Fibroblast of mammary gland (primary cell): ENCODE results near the gene DLL3.

Experiments
- DNase-seq: peaks from one replicate; pipeline ENCODE4 v3.0.0-alpha.2; 2010; ENCODE audit warnings: low read depth
- H3K4me3 ChIP-seq: 2 replicates; pipeline ENCODE4 v1.5.1; 2011; ENCODE audit warnings: low read depth, mild to moderate bottlenecking, low read length, moderate library complexity; ENCODE audit not compliant: control insufficient read depth
- CTCF ChIP-seq: conservative IDR thresholded peaks from 2 replicates; pipeline ENCODE4 v1.5.1; 2011; ENCODE audit warnings: low read depth, low read length, inconsistent platforms; ENCODE audit not compliant: control insufficient read depth, insufficient read depth

Gene DLL3

DNA sequence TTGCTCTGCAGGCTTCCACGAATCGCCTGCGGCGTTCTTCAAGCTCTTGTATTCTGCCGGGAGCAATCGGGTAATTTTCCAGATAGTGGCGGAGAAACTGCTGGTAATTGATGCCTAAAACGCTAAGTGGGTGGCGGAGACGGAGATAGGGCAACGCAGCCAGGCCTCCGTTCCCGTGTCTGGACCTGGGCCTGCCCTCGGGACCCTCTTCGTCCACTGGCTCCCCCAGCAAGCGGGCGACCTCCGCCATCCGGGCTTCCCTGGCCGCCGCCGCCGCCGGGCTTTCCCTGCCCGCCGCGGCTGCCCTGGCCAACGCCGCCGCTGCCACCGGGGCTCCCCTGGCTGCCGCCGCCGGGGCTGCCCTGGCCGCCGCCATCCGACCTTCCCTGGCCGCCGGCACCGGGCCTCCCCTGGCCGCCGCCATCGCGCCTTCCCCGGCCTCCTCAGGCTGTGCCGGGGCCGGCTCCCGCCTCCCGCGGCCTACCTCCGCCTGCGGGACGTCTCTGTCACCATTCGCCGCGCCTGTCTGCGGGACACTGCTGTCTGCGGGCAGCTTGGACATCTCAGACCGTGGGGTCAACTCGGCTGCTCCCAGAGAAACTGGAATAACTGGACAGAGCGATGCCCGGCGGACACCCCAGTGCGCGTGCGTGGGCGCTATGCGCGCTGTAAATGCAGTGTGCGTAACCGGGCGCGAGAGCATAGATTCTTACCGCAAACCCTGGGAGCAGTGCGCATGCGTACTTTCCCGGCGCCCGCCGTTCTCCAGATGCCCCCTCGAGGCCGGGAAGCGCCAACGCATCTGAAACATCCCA, 41.0 kb downstream of the DLL3 start, which contains the start of gene EID2:
TSS of gene EID2 (minus strand) at position 644 of the 815 bp plus-strand sequence. CDS start at position 562, 82 bp downstream.
- H3K4me3 ChIP-seq = peak within 1 kb of the TSS; percentile 84
- DNase-seq = peak; percentile 92
- peak; percentile 73 for TF ChIP-seq CTCF

DNA sequence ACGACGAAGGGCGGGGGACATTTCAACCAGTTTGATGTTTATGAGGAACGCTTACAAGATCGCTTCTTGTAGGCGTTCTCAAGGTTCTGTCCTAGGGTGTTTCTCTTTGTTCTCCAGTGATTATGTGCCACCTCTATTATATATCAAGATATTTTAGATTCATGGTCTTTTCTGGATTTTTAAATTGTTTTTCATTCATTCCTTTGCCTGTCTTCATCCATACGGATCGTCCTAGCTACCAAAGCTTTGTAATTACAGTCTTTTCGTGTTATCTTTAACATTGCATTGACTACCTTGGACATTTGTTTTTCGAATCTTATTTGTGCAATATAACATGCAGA, 41.6 kb downstream of the DLL3 start:
- TF ChIP-seq CTCF = no peak
- DNase-seq = no peak
- peak overlapping the region; percentile 84 for H3K4me3 ChIP-seq

GRCh38 chr19:39542206-39542605, 43.5 kb downstream of the DLL3 start:
- no peak for DNase-seq
- H3K4me3 ChIP-seq = no peak overlapping the region
- no peak for TF ChIP-seq CTCF

- no peak for DNase-seq
- H3K4me3 ChIP-seq = no peak overlapping the region
- no peak for TF ChIP-seq CTCF
These were observed 44.7 kb downstream of the DLL3 start for GRCh38 chr19:39543477-39543857.

DNA sequence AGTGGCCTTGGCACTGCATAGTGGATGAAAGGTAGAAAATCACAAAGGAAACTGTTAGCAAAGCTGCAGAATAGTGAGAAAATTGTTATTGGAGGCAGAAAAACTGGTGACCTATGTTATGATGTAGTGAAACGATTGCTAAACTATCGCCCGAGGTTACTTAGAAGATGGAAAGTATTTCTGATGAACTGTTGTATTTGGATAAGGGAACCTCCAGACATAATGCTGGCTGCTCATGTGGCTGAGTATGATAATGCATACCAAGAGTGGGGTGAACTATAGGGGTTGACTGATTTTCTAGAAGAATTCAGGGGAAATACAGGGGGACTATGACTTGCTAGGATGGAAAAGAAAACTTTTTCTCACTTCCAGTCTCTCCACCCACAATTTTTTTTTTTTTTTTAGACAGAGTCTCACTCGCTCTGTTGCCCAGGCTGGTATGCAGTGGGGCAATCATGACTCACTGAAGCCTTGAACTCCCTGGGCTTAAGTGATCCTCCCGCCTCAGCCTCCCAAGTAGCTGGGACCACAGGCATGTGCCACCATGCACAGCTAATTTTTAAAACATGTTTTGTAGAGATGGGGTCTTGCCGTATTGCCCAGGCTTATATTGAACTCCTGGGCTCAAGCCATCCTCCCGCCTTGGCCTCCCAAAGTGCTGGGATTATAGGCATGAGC, 45.6 kb downstream of the DLL3 start:
- H3K4me3 ChIP-seq = no peak overlapping the region
- DNase-seq = peak; percentile 27
- no peak for TF ChIP-seq CTCF

- no peak for TF ChIP-seq CTCF
- no peak overlapping the region for H3K4me3 ChIP-seq
- no peak for DNase-seq
These were observed 46.2 kb downstream of the DLL3 start for GRCh38 chr19:39544911-39545310.
